DMS 273 (cell line): ENCODE results near the gene MS4A4A.
A peak's percentile ranks its signal among the peaks of the same experiment; 100 is the strongest.
"Not testable (repeated sequence)": the region's sequence is repeated elsewhere in the genome, so short reads cannot be mapped to it uniquely, and the experiment has no call there.

Experiments used
- DNase-seq: peaks from one replicate; lab custom pipeline; 2025; ENCODE audit not compliant: unreplicated experiment; lab: John Stamatoyannopoulos, UW

MS4A4A gene

DNA sequence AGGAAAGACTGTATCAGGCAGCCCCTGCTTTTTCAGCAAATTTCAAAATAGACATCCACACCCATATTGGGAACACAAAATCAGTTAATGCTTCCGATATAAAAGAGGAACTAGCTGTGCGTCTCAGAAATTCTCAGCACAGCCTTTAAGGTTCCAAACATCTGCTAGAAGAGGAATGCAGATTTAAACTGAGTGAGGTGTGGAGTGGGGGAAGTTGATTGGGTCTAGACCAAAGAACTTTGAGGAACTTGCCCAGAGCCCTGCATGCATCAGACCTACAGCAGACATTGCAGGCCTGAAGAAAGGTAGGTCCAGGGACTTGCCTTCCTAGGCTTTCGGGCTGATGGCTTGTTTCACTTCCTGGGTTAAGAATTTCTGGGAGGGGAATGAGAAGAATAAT is at the start of gene MS4A4A:
MS4A4A (plus strand) TSS at position 255 of the 400 bp plus-strand sequence; CDS start at position 265, 10 bp downstream.
- no peak for DNase-seq

DNA sequence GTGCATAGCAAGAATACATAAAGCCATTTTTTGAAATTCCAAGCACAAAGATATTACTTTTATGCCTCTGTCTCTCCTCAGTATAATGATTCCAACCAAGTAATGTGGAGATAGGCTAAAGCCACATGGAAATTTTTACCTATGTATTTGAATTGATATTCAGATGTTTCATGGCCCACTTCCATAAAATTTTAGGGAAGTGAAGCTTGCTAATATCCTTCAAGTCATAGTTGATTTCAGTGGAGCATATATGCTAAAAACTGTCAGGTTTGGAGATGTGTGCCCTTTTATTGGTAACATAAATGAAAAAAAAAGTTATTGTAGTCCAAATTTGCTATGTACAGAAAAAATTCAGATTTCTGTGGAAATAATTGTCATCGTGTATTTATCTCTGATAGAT is 49.8 kb upstream of the MS4A4A start:
- DNase-seq = no peak

DNA sequence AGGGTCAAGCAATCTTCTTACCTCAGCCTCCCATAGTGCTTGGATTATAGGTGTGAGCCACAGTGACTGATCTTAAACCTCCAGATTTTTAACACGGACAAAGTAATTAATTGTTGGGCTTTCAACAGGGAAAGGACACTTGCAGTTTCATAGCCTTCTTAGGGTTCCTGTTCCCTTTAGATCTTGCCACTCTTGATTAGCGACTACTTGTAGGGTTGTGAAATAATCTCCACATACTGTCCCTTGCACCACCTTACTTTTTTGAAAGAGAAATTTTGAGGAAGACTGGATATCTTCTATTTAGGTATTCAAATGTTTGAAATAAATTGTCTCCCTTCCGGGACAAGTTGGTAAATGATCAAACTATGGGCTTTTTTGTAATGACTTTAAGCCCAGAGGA is 45.1 kb upstream of the MS4A4A start:
- no peak for DNase-seq

DNA sequence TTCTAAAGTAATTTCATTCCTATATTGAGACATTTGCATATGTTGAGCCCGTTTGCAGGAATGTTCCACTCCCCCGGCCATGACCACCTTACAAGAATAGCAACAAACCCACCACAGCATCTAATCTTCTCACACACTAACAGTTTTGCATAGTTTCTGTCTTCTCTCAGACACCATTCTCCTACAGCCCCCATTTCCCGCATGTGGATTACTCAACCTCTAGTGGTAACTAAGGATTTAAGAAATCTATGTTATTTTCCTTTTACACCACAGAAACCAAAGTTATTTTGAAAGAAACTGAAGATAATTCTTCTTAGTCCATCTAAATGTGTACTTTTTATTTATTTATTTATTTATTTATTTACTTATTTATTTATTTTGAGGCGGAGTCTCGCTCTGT is 39.8 kb upstream of the MS4A4A start:
- DNase-seq = no peak

DNA sequence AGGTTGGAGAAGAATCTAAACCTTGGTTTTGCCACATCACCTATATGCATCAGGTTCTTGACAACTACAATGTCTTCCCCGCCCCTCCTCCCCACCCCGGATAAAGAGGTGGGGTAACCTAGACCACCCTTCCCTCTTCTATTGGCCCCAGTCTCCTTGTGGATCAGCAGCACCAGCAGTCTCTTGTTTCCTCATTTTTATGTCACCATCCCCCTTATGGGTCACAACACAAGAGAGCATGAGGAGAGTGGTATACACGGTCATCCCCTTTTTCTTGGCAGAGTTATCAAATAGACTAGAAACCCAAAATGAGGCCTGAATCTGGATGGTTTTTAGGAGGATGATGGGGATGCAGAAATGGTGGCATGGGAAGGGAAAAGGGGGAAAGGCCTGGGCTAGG is 38.7 kb upstream of the MS4A4A start:
- DNase-seq = no peak

DNA sequence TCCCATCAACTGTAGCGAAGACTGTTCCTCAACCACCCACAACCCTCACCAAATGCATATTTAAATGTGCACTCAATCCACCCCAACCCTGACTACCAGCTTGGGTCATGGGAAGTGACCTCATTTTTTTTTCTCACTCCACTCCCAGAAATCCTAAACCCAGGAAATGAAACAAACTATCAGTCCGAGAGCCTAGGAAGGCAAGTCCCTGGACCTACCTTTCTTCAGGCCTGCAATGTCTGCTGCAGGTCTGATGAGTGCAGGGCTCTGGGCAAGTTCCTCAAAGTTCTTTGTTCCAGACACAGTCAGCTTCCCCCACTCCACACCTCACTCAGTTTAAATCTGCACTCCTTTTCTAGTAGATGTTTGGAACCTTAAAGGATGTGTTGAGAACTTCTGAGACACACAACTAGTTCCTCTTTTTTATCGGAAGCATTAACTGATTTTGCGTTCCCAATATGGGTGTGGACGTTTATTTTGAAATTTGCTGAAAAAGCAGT is 37.7 kb upstream of the MS4A4A start, which contains the start of gene MS4A4E:
MS4A4E (minus strand) TSS at position 398 of the 500 bp plus-strand sequence. CDS start 13,082 bp downstream, outside the sequence.
- no peak for DNase-seq

DNA sequence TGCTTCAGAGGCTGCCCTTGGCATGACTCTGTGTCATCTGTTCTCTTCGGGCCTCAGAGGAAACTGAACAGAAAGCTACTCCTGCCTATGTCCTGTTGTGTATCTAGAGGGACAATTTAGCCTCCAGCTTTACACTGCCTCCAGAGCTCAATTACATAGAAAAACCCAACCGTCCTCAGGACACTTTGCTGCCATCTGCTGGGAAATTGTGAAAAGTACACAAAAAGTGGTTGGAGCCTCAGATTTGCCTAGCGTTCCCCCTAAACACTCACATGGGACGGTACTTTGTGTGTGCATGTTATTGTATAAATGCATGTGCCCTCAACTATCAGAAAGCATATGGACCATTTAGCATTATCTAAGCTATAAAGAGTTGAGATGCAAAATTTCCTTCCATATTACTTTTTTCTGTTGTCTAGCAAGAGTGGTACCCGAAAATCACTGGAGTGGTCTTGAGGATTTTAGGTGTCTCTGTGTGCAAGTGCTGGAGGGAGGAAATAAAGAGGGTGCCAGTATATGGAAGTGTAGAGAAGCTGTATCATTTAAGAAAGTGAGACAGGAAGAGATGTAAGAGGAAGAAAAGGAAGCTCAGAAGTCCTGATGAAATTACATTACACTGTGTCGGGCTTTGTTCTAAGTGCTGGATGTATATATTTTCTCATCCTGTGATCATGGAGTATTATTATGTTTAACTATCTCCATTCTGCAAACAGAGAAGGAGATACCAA is 28.8 kb upstream of the MS4A4A start:
- peak; percentile 31 for DNase-seq

DNA sequence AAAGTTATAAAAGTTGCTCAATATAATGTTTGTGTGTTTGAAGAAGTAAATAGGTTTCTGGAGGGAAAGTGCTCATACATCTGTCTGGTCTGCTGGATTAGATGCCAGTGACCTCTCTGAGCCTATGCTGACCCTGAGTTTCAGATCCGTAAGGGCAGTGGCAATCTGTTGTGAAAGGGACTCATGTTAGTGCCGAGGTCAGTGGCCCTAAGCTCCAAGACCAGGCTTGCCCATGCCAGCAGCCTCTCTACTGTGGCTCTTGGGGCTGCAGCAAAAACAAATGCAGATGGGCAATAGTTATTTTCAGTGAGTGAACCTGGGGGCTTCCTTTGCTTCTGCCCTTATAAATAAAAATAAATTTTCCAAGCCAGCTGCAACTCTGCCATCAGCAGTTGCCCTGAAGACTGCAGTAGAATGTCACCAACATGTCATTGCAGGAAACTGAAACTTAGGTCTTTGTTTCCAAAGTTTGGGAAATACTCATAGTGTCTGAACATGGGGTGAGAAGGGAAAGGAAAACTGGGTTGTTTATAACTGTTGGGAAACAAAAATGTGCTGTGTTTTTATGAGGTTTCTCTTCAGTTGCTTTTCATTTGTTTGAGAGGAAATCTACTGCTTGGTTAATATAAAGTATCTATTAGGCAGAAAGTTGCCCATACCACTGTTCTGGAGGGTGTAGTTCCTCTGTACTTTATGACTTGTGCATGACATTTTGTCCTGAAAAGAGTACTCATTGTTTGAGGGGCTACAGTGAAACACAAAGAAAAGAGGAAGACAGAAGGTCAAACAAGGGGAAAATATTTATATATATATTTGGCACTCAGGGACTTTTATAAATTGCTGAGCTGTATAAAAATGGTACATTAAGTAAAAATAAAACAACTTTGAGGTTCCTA is 28.0 kb upstream of the MS4A4A start:
- DNase-seq = no peak

DNA sequence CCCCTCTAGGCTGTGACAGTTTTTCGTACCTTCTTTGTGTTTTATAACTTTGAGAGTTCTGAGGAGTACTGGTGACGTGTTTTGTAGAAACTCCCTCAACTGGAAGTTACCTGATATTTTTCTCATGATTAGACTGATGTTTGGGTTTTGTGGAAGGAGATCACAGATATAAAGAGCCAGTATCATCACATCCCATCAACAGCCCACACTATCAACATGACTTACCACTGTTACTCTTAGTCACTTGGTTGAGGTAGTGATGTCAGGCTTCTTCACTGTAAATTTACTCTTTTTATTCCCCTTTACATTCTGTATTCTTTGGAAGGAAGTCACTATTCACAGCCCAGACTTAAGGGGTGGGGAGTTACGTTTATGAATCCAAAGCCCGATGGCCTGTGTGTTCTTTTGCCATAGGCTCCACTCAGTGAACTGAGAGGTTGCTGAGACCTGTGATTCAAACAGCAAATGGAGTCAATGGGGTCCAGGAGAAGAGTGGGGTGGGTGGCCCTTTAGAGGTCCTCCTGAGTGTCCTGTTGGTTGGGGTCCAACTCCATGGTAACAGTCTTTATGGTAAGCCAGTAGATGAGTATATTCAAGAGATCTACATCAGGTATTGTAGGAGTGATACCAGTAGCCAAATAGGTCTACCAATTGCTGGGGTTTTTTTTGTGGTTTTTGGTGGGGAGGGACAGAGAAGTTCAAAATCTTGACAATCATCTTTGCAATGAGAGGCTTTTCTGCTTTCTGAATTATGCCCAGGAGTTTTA is 22.3 kb upstream of the MS4A4A start:
- DNase-seq = no peak

DNA sequence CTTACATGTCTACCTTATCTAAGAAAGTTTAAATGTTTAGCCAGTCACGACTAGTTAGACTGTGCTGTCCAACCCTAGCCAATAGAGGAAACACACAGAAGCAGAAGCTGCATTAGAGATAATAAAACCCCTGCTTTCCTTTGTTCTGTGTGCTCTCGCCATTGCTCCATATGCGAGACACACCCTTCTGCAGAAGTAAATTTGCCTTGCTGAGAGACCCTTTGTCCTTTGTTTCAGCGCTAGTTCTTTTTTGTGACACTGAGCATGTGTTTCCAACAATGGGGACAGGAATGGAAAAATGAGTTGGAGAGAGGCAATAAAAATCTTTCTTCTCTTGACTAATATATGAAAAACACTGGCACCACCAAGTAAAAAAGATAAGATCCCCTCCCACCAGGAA is 19.5 kb upstream of the MS4A4A start:
- DNase-seq = no peak

DNA sequence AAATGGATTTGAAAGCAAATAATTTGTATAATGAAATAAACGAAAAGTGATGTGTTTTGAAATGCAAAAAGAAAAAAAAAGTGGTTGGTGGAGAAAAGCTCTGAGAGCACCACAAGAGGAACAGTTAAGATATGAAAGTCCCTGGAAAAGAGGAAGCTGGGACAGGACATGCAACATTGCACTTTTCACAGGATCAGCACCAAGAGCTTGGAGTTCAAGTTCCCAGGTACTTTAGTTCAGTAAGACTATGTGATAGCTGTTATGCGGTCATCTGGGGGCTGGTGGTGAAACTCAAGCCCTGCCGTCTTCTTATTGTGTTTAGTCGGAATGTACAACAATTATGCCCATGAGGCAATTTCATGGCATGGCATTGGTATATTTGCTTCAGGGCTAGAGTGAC is 17.1 kb upstream of the MS4A4A start:
- no peak for DNase-seq

DNA sequence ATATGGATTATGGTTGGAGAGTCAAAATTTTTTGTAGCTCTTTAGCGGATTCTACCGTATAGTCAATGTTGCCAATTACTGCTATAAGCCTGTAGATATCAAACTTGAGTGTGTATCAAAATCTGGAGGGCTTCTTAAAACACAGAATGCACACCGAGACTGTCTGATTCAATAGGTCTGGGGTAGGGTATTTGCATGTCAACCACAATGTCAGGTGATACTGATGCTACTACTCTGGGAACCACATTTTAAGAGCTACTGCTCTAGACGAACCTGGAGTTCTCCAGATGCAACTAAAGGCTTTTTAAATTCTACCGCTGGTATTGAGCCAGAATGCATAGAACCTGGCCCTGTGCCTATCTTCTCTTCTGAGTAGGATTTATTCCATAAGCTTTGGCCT is 15.8 kb upstream of the MS4A4A start:
- DNase-seq = no peak

DNA sequence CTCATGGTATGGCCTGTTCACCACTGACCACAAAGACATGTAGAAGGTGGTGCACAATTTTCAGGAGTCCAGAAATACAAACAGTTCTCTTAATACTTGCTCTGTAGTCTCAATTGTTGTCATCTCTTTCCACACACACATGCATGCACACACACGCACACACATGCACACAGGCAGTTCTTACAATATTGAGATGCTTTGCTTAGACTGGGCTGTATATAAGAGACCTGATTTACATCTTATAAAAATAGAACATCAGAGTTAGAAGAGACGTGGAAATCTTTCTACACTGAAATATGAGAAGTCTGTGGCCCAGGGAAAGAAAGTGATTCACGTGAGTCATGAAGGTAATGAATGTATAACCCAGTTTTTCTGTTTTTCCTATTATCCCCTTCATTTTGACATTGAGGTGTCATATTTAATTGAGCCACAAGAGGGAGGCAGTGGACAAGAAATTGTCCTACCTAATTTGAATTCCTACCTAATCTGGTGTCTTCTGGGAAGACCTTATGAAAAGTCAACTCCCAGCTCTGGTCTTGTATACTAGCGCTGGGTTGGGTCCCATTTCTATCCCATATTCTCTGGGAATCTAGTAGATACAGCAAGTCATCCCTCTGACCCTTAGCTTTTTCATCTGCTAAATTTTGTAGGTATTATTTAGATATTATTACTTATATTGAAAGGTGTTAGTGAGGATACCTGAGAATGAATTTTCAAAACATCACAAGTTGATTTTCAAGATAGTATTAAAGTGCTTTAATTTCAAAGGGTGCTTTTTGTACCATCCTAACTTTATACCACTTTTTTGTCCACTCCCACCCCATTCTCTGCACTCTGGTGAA is 14.9 kb upstream of the MS4A4A start:
- peak; percentile 37 for DNase-seq

DNA sequence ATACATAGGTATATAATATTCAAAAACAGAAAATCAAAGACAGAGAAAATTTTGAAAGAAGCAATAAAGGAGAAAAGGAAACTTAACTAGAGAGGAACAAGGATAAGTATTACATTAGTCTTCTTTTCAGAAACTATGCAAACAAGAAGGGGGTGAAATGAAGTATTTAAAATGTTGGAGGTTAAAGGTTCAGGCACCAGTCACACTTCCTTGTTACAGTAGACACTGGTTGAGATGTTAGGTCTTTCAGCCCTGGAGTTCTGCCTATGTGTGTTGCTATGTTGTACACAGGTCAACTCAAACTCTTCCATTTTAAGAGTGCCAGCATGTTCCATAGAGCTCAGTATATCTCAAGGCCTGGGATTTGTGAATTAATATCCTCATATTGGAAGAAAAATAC is 6.0 kb upstream of the MS4A4A start:
- DNase-seq = no peak

DNA sequence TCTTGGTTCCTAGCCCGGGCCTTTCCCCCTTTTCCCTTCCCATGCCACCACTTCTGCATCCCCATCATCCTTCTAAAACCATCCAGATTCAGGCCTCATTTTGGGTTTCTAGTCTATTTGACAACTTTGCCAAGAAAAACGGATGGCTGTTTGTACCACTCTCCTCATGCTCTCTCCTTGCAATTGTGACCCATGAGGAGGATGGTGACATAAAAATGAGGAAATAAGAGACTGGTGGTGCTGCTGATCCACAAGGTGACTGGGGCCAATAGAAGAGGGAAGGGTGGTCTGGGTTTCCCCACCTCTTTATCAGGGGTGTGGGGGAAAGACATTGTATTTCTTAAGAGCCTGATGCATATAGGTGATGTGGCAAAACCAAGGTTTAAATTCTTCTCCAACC is 1.0 kb downstream of the MS4A4A start:
- DNase-seq = no peak

DNA sequence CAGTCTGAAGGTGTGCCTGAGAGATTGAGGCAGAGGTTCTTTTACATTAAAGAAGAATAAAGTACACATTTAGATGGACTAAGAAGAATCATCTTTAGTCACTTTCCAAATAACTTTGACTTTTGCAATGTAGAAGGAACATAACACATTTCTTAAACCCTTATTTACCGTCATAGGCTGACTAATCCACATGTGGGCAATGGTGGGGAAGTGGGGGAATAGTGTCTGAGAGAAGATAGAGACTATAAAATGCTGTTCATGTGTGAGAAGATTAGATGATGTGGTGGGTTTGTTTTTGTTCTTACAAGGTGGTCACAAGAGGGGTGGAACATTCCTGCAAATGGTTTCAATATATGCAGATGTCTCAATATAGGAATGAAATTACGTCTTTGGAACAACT is 1.8 kb downstream of the MS4A4A start:
- DNase-seq = no peak

DNA sequence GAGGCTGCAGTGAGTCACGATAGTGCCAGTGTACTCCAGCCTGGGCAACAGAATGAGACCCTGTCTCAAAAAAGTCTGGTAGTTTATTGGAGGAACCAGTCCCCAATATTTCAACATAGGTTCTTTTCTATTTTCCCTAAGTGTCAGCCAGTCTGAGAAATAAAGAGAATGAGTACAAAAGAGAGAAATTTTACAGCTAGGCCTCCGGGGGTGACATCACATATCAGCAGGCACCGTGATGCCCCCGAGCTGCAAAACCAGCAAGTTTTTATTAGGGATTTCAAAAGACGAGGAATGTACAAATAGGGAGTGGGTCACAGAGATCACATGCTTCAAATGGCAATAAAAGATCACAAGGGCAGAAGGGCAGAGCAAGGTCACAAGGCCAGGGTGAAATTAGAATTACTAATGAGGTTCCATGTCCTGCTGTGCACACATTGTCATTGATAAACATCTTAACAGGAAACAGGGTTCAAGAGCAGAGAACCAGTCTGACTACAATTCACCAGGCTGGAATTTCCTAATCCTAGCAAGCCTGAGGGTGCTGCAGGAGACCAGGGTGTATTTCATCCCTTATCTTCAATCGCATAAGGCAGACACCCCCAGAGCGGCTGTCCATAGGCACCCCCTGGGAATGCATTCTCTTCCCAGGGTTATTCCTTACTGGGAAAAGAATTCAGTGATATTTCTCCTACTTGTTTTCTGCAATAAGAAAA is 5.1 kb downstream of the MS4A4A start:
- DNase-seq = not testable (repeated sequence)

DNA sequence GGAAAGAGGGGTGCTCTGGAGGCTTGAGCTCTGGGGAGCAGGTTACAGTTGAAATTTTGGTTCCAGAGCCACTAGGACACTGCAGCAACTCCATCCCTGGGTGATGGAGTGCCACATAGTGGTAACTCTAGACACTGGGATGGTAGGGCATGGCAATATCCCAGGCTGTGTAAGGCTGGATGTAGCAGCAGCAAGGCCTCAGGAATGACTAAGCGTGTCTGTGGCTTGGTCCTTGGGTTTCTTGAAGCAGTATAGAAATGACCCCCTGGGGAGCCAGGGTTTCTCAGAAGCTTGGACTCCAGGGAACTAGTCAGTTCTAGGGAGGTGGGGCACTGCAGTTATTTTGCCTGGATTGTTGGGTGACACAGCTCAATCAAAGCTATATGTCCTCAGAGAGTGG is 8.1 kb downstream of the MS4A4A start:
- no peak for DNase-seq

DNA sequence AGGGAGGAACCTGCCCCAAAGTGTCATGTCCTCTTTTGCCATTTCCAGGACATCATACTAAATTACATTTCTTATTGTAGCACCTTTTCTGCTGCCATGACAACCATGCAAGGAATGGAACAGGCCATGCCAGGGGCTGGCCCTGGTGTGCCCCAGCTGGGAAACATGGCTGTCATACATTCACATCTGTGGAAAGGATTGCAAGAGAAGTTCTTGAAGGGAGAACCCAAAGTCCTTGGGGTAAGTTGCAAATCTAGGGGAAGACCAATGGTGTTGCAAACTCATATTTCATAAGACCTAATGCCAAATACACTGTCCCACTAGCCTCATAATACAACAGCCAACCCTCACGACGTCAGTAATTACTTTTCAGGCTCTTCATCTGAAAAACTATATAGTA is 11.7 kb downstream of the MS4A4A start:
- DNase-seq = no peak

DNA sequence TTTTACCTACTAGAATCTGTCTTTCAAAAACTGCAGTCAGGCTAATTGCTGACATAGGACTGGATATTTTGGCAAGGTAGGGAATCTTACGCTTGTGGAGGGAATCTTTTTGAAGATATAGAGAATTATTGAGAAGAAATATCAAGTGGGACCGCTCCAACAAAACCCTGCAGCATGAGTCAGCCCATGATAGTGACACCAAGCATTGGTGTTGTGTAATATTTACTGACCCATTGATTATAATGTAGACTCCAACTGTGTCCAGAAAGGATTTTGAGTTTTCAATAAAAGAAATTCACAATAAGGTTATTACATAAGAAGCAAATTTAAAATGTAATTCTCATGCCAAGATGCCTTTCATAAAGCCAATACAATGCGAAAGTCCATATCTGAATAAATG is 20.7 kb downstream of the MS4A4A start:
- DNase-seq = no peak
